ENCODE results near the gene EDEM2. TPM values are rescaled to one million over a fixed set of nuclear protein-coding genes. Genes with fewer than 3 reads are reported as not detected.

Gene EDEM2
- total RNA-seq, 1 donor from 2014 or later = 33.4 TPM

GRCh38 chr20:35125753-35126152, 21.4 kb downstream of the EDEM2 start:
- Histone ChIP-seq H3K79me2 (ENCODE audit: insufficient read depth, low read length) (no peaks in the 10 kb centered on the region), H3K4me1 (ENCODE audit: insufficient read depth, low read length) (peaks cover 10% of the 10 kb centered on the region), H3K9me3 (ENCODE audit: insufficient read depth, low read depth, low read length) (no peaks in the 10 kb centered on the region), H3K27ac (ENCODE audit: low read depth, low read length) (no peak overlapping the region), H3K4me3 (ENCODE audit: insufficient read depth, low read depth, low read length) (no peak overlapping the region), H2AFZ (ENCODE audit: low read depth, low read length) (no peak overlapping the region), H3K27me3 (ENCODE audit: insufficient read depth, low read length) (no peaks in the 10 kb centered on the region), H4K20me1 (ENCODE audit: insufficient read depth, low read length) (no peaks in the 10 kb centered on the region), H3K36me3 (ENCODE audit: insufficient read depth, low read length) (peaks cover 11% of the 10 kb centered on the region), H3K9ac (ENCODE audit: low read length) (no peak overlapping the region), H3K4me2 (ENCODE audit: low read length) (no peak overlapping the region)
- Mint-ChIP-seq H3K27ac (ENCODE audit: unreplicated experiment) (no peak overlapping the region), H3K4me1 (ENCODE audit: low read depth, unreplicated experiment) (no peaks in the 10 kb centered on the region), H3K27me3 (ENCODE audit: low read depth, unreplicated experiment) (no peaks in the 10 kb centered on the region), H3K9me3 (ENCODE audit: unreplicated experiment) (no peaks in the 10 kb centered on the region), H3K36me3 (ENCODE audit: low read depth, unreplicated experiment) (peaks cover 31% of the 10 kb centered on the region), H3K4me3 (ENCODE audit: unreplicated experiment) (no peak overlapping the region)
- FAIRE-seq (no peak), DNase-seq (ENCODE audit: low read depth) (no peak)
- no peak for TF ChIP-seq EZH2 (IDR thresholded peaks at IDR 0.05; ENCODE audit: insufficient read depth, low read length)
- TF ChIP-seq, protein P1, sequence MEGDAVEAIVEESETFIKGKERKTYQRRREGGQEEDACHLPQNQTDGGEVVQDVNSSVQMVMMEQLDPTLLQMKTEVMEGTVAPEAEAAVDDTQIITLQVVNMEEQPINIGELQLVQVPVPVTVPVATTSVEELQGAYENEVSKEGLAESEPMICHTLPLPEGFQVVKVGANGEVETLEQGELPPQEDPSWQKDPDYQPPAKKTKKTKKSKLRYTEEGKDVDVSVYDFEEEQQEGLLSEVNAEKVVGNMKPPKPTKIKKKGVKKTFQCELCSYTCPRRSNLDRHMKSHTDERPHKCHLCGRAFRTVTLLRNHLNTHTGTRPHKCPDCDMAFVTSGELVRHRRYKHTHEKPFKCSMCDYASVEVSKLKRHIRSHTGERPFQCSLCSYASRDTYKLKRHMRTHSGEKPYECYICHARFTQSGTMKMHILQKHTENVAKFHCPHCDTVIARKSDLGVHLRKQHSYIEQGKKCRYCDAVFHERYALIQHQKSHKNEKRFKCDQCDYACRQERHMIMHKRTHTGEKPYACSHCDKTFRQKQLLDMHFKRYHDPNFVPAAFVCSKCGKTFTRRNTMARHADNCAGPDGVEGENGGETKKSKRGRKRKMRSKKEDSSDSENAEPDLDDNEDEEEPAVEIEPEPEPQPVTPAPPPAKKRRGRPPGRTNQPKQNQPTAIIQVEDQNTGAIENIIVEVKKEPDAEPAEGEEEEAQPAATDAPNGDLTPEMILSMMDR (IDR thresholded peaks at IDR 0.05; ENCODE audit: insufficient read depth, low read depth, low read length) = no peak

- FAIRE-seq (no peak), DNase-seq (ENCODE audit: low read depth) (no peak)
- Histone ChIP-seq H3K4me1 (ENCODE audit: insufficient read depth, low read length) (peaks cover 14% of the 10 kb centered on the region), H3K9ac (ENCODE audit: low read length) (no peak overlapping the region), H3K36me3 (ENCODE audit: insufficient read depth, low read length) (peaks cover 15% of the 10 kb centered on the region), H3K4me3 (ENCODE audit: insufficient read depth, low read depth, low read length) (no peak overlapping the region), H2AFZ (ENCODE audit: low read depth, low read length) (no peak overlapping the region), H4K20me1 (ENCODE audit: insufficient read depth, low read length) (no peaks in the 10 kb centered on the region), H3K27ac (ENCODE audit: low read depth, low read length) (no peak overlapping the region), H3K4me2 (ENCODE audit: low read length) (no peak overlapping the region), H3K27me3 (ENCODE audit: insufficient read depth, low read length) (no peaks in the 10 kb centered on the region), H3K9me3 (ENCODE audit: insufficient read depth, low read depth, low read length) (no peaks in the 10 kb centered on the region), H3K79me2 (ENCODE audit: insufficient read depth, low read length) (no peaks in the 10 kb centered on the region)
- Mint-ChIP-seq H3K27me3 (ENCODE audit: low read depth, unreplicated experiment) (no peaks in the 10 kb centered on the region), H3K27ac (ENCODE audit: unreplicated experiment) (no peak overlapping the region), H3K4me3 (ENCODE audit: unreplicated experiment) (no peak overlapping the region), H3K9me3 (ENCODE audit: unreplicated experiment) (no peaks in the 10 kb centered on the region), H3K36me3 (ENCODE audit: low read depth, unreplicated experiment) (peaks cover 44% of the 10 kb centered on the region), H3K4me1 (ENCODE audit: low read depth, unreplicated experiment) (peaks cover 6% of the 10 kb centered on the region)
- no peak for TF ChIP-seq EZH2 (IDR thresholded peaks at IDR 0.05; ENCODE audit: insufficient read depth, low read length)
- TF ChIP-seq, protein P1 (IDR thresholded peaks at IDR 0.05; ENCODE audit: insufficient read depth, low read depth, low read length) = no peak
These were observed 24.3 kb downstream of the EDEM2 start for GRCh38 chr20:35122756-35123405.

DNA sequence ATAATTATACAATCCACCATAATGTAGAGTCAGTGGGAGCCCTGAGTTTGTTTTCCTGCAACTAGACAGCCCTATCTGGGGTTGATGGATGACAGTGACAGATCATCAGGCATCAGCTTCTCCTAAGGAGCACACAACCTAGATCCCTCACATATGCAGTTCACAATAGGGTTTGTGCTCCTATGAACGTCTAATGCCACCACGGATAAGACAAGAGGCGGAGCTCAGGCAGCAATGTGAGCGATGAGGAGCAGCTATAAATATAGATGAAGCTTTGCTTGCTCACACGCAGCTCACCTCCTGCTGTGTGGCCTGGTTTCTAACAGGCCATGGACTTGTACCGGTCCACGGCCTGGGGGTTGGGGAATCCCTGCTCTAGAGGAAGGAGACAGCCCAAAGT, 25.9 kb downstream of the EDEM2 start:
- H3K4me3 ChIP-seq (ENCODE audit: insufficient read depth, low read depth, low read length) = no peak overlapping the region
- no peak for DNase-seq (ENCODE audit: low read depth)
- peaks cover 8% of the 10 kb centered on the region for H3K4me1 Mint-ChIP-seq (ENCODE audit: low read depth, unreplicated experiment)
- peaks cover 40% of the 10 kb centered on the region for H3K36me3 Mint-ChIP-seq (ENCODE audit: low read depth, unreplicated experiment)
- H2AFZ ChIP-seq (ENCODE audit: low read depth, low read length) = no peak overlapping the region
- peaks cover 2% of the 10 kb centered on the region for H3K9me3 Mint-ChIP-seq (ENCODE audit: unreplicated experiment)
- H3K27ac ChIP-seq (ENCODE audit: low read depth, low read length) = no peak overlapping the region
- no peak overlapping the region for H3K9ac ChIP-seq (ENCODE audit: low read length)
- TF ChIP-seq, protein P1 (IDR thresholded peaks at IDR 0.05; ENCODE audit: insufficient read depth, low read depth, low read length) = no peak
- no peak for TF ChIP-seq EZH2 (IDR thresholded peaks at IDR 0.05; ENCODE audit: insufficient read depth, low read length)
- no peaks in the 10 kb centered on the region for H3K27me3 ChIP-seq (ENCODE audit: insufficient read depth, low read length)
- no peaks in the 10 kb centered on the region for H3K9me3 ChIP-seq (ENCODE audit: insufficient read depth, low read depth, low read length)
- peaks cover 18% of the 10 kb centered on the region for H3K36me3 ChIP-seq (ENCODE audit: insufficient read depth, low read length)
- peaks cover 20% of the 10 kb centered on the region for H3K4me1 ChIP-seq (ENCODE audit: insufficient read depth, low read length)
- FAIRE-seq = no peak
- no peaks in the 10 kb centered on the region for H4K20me1 ChIP-seq (ENCODE audit: insufficient read depth, low read length)
- no peaks in the 10 kb centered on the region for H3K79me2 ChIP-seq (ENCODE audit: insufficient read depth, low read length)
- no peak overlapping the region for H3K4me3 Mint-ChIP-seq (ENCODE audit: unreplicated experiment)
- peak overlapping the region; percentile 29 for H3K4me2 ChIP-seq (ENCODE audit: low read length)
- no peak overlapping the region for H3K27ac Mint-ChIP-seq (ENCODE audit: unreplicated experiment)
- no peaks in the 10 kb centered on the region for H3K27me3 Mint-ChIP-seq (ENCODE audit: low read depth, unreplicated experiment)
